HG03135 (cell line): ENCODE data around the gene FAM169A.
A peak's percentile ranks its signal among the peaks of the same experiment; 100 is the strongest.
"Not testable (repeated sequence)": the region's sequence is repeated elsewhere in the genome, so short reads cannot be mapped to it uniquely, and the experiment has no call there.

Source experiments
- ATAC-seq: cut with Tn5 transposase; IDR thresholded peaks from one replicate; pipeline ENCODE4 v1.9.1; 2021; ENCODE audit warnings: mild to moderate bottlenecking, moderate library complexity; ENCODE audit not compliant: unreplicated experiment

The FAM169A gene, protein sequence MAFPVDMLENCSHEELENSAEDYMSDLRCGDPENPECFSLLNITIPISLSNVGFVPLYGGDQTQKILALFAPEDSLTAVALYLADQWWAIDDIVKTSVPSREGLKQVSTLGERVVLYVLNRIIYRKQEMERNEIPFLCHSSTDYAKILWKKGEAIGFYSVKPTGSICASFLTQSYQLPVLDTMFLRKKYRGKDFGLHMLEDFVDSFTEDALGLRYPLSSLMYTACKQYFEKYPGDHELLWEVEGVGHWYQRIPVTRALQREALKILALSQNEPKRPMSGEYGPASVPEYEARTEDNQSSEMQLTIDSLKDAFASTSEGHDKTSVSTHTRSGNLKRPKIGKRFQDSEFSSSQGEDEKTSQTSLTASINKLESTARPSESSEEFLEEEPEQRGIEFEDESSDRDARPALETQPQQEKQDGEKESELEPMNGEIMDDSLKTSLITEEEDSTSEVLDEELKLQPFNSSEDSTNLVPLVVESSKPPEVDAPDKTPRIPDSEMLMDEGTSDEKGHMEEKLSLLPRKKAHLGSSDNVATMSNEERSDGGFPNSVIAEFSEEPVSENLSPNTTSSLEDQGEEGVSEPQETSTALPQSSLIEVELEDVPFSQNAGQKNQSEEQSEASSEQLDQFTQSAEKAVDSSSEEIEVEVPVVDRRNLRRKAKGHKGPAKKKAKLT

DNA sequence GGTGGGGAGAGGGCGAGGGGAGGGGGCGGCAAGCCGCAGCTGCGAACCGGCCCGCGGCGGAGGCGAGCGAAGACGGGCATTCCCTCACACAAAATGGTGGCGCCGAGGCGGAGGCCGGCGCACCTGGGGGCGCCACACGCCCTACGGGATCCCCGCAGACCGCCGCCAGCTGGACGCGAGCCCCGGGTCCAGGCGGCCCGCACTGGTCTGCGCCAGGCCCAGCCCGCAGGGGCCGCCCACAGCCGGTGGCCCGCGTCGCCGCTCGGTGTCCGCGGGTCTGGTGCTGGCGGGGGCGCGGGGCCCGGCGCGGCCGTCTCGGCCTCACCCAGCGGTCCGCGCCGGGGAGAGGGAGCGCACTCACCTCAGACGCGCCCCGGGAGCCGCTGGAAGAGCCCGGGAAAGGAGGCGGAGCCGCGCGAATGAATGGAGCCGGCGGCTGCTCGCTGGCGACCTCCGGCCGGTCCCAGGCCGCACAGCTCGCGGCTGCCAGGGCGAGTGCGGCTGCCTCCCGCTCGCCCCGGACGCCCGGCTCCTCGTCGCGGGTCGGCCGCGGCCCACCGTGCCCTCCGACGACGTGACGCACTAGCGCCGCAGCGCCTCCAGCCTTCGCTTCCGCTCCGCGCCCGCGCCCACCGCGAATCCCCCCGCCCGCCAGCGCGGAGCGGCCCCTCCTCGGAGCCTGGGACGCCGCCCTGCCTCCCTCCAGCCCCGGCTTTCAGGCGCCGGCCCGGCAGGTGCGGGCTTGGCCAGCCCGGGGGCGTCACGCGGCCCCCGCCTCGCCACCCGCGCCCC lies at the start of gene FAM169A:
FAM169A (minus strand) TSS at position 584 of the 792 bp plus-strand sequence. CDS start 24,711 bp downstream, outside the sequence.
- no peak for ATAC-seq

DNA sequence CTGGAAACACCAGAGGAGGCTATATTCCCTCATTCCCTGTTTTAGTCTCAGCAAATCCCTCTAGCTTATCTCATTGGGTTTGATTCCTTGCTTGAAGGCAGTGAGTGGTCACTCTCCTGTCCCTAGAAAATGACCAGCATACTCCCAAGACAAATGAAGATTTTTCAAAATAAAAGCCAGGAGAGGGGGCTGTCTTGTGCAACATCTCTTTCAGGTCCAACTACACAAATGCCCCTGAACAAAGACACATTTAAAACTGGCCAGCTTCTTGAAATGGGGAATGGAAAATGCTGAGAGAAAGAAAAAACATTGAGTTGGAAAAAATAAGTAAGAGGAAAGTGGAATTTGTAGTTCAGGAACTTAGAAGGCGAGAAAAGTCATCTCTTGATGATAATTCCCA lies 49.3 kb upstream of the FAM169A start:
- no peak for ATAC-seq

DNA sequence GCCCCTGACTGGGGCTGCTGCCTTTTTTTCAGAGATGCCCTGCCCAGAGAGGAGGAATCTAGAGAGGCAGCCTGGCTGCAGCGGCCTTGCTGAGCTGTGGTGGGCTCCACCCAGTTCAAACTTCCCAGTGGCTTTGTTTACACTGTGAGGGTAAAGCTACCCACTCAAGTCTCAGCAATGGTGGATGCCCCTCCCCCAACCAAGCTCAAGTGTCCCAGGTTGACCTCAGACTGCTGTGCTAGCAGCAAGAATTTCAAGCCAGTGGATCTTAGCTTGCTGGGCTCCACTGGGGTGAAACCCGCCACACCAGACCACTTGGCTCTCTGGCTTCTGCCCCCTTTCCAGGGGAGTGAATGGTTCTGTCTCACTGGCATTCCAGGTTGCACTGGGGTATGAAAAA lies 45.2 kb upstream of the FAM169A start:
- not testable (repeated sequence) for ATAC-seq

DNA sequence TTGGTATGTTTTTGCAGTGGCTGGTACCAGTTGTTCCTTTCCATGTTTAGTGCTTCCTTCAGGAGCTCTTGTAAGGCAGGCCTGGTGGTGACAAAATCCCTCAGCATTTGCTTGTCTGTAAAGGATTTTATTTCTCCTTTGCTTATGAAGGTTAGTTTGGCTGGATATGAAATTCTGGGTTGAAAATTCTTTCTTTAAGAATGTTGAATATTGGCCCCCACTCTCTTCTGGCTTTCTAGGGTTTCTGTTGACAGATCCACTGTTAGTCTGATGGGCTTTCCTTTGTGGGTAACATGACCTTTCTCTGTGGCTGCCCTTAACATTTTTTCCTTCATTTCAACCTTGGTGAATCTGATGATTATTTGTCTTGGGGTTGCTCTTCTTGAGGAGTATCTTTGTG lies 43.7 kb upstream of the FAM169A start:
- not testable (repeated sequence) for ATAC-seq

DNA sequence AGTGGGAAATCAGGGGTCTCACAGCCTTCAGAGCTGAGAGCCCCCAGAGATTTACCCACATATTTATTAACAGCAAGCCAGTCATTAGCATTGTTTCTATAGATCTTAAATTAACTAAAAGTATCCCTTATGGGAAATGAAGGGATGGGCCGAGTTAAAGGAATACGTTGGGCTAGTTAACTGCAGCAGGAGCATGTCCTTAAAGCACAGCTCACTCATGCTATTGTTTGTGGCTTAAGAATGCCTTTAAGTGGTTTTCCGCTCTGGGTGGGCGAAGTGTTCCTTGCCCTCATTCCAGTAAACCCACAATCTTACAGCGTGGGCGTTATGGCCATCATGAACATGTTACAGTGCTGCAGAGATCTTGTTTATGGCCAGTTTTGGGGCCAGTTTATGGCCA lies 42.0 kb upstream of the FAM169A start:
- not testable (repeated sequence) for ATAC-seq

DNA sequence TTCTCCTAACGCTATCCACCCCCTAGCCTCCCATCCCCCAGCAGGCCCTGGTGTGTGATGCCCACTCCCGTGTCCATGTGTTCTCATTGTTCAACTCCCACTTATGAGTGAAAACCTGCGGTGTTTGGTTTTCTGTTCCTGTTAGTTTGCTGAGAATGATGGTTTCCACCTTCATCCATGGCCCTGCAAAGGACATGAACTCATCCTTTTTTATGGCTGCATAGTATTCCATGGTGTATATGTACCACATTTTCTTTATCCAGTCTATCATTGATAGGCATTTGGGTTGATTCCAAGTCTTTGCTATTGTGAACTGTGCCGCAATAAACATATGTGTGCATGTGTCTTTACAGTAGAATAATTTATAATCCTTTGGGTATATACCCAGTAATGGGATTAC lies 38.5 kb upstream of the FAM169A start:
- not testable (repeated sequence) for ATAC-seq

DNA sequence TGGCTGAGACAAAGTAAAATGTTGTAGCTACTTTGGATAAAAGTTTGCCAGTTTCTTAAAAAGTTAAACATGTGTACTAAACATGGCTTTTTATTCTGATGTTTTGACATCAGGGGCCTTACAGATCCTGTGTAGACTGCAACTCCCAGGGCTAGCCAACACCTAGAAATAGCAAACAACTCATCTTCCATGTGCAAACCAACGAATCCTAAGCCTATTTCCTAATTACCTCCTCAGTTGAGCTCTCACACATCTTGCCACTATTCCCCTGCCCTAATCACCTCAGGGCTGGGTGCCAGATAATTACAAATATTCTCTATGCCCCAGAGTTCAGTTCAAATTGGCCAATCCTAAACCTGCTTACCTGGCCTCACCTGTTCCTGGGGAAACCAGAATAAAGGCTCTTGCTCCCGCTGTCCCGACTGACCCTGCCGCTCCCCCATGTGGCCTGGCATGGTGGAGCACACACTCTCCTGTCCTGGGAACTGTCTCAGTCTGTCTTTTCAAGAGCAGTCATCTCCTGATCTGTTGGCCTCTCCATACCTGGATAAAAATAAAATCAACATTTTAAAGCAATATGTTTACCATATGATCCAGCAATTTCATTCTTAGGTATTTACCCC lies 37.1 kb upstream of the FAM169A start:
- no peak for ATAC-seq

DNA sequence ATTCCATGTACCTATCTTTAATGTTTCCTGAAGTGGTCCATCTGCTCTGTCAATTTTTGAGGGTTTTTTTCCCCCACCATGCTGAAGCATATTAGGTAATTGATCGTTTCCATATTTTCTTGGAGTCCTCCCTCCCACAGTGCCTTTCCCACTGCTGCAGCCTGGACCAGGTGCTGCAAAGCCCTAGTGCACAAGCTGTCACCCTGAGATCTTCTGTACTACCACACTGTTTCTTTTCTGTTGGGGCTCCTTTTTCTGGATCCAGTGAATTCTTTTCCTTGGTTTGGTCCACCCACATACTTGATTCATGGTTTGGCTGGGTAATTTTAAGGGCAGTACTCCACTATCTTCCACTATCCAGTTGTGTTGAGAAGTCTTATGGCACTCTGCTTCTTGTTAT lies 30.9 kb upstream of the FAM169A start:
- ATAC-seq = no peak

DNA sequence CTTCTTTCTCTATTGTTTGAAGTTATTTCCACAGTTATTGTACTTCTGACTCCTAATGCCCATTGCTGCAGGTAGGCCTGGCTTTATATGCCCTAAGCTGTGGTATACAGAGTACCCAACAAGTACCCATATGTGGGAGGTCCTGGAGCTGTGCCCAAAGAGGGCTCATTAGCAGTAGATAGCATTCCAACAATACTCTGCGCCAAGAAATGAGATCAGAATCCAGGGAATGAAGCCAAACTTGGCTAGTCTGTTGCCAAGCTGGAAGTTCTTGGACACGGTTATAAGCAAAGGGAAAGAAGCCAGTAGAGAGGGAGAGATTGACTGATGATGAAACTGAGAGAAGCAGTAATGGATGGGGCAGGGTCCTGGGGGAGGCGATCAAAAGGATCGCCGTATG lies 29.7 kb upstream of the FAM169A start:
- no peak for ATAC-seq

DNA sequence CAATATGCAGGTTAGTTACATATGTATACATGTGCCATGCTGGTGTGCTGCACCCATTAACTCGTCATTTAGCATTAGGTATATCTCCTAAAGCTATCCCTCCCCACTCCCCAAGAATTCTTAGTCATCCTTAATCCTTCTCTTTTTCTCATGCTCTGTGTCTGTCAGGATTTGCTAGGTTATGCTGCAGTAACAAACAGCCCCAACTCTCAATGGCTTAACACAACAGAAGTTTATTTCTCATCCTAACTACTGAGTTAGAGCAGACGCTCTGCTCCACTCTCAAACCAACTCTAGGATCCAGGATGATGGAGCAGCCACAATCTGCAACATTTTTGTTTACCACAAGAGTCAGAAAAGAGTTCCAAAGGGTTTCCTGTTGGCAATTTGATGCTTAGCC lies 28.2 kb upstream of the FAM169A start:
- ATAC-seq = no peak

DNA sequence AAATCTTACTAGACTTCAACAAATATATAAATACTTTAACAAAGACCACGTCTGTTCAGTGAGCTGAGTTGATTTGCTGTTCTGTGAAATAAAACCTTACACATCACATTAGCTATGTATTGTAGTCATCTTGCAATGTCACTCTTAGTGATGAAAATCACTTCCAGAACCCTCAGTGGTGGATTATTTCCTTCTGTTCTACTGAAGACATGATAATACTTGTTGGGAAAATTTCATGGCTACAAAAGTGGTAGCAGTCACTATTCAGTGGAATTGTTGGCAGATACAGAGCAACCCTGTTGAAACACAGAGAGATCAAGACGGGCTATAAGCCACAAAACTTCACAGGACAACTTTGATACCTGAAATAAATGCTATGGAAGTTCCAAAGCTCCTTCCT lies 26.7 kb upstream of the FAM169A start:
- ATAC-seq = no peak

DNA sequence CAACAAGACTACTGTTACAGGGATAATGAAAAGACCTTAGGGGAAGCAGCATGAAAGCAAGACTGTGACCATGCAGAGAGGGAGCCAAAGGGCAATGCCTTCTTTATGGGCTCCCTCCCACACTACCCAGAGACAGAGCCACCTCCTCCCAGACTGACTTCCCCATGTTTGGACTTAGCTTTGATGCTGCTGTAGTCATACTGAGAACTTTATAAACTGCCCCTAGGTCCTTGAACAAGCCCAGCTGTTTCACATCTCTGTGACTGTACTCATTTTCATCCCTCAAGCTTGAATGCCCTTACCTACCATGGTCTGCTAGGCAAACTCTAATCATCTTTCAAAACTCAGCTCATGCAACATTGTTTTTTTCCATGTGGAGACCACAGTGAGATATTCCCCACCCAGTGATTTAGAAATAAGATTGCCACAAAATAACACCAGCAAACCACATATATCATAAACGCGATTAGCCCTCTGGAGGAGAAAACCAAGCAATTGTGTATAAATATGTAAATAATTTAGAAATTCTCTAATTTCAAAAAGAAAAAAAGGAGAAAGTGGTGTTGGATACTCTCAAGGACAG lies 23.4 kb upstream of the FAM169A start:
- peak; percentile 75 for ATAC-seq

DNA sequence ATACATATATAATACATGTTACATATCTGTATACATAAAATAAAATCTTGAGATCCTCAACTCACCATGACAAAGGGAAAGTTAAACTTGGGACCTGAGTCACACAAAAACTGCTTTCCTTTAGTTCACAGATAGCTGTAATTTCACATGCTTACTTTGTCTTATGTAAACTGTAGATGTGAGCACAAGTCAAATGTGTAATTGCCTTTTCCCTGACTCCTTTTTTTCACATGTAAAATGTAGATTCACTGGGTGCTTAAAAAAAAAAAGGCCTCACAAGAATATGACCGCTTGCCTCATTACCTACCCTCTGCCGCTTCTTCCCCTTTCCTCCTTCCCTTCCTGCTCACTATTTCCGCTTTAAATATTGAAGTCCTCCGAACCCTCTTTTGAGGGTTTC lies 21.9 kb upstream of the FAM169A start:
- ATAC-seq = no peak

DNA sequence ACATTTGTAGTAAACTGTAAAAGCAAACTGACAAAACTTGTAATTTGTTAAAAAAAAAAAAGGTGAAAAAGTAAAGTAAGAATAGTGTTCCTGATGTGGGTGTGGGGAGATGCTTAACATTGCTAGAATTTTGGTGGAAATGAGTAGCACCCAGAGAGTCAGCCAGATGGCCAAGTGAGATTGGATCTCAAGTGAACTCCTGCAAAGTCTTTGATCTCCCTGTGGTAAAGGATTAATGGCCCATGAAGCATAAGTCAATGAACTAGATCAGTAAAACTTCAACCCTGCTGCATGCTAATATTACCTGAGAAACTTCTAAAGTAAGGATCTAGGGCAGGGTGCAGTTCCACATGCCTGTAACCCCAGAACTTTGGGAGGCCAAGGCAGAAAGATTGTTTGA lies 19.0 kb upstream of the FAM169A start:
- no peak for ATAC-seq

DNA sequence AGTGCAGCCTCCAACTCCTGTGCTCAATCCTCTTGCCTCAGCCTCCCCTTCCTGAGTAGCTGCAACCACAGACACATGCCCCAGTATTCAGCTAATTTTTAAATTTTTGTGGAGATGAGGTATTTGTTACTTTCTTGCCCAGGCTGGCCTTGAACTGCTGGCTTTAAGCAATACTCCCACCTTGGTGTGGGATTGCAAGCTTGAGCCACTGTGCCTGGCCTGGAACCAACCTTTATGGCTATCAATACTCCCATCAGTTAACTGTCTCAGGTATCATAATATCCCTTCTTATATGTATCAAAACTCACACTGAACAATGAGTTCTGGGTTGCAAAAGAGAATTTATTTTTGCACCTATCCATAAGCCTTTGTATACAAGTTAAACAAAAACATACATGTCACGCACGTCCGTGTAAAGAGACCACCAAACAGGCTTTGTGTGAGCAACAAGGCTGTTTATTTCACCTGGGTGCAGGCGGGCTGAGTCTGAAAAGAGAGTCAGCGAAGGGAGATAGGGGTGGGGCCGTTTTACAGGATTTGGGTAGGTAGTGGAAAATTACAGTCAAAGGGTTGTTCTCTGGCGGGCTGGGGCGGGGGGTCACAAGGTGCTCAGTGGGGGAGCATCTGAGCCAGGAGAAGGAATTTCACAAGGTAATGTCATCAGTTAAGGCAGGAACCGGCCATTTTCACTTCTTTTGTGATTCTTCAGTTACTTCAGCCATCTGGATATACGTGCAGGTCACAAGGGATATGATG lies 16.4 kb upstream of the FAM169A start:
- not testable (repeated sequence) for ATAC-seq

DNA sequence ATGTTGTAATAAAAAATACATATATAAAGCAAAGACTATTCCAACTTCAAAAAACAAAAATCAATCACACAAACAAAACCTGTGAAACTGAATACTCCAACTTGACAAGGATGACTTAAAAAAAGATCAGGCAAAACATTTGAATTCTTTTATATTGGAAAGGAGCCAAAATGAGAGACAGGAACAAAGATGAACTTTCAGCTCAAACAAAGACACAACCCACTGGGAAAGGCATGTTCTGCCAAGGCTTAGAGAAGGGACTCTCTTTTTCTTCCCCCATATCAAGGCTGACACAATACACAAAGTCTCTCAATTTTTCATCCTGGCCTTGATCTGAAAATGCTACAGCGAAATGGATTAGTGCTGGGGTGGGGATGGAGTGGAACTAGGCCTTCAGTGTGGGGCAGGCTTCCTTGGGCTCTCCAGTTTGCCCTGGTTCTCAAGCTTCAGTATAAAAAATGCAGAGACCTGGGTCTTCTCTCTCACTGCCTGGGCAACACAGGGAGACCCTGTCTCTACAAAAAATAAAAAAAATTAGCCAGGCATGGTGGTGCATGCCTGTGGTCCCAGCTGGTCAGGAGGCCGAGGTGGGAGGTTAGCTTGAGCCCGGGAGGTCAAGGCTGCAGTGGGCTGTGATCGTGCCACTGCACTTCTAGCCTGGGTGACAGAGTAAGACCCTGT lies 11.6 kb upstream of the FAM169A start:
- no peak for ATAC-seq

DNA sequence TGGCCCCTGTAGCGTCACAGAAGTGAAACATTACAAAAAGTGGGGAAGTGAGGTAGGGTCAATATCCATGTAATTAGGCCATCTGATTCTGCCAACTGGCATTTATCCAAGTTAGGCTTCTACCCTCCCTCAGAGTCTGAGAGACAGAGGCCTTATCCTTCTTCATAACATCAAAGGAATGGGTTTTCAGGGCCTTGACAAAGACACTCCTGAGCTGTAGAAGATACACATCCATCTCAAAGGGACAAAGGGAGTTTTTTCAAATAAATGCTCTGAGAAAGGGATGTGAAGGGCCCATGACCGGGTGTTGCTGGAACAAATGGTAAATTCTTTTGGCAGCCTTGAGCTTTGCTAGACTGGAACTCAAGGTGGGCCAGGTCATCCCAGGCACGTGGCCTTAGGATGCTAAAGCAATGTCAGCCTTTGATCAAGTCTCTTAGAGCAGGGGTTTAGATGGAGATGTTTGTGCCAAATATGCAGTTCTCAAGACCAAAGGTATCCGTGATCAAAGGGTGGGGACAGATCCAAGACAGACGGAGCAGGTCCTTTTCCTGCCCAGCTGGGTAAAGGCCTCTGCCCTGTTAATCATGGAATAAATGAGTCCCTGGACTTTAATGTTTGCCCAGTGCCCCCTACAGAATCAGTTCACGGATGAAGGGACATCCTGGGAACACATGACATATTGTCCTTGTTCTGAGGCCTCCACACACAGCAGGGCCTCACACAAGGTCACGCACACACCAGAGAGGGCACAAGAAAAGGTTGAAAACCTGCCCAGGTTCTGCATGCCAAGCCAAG lies 10.0 kb upstream of the FAM169A start:
- ATAC-seq = no peak

DNA sequence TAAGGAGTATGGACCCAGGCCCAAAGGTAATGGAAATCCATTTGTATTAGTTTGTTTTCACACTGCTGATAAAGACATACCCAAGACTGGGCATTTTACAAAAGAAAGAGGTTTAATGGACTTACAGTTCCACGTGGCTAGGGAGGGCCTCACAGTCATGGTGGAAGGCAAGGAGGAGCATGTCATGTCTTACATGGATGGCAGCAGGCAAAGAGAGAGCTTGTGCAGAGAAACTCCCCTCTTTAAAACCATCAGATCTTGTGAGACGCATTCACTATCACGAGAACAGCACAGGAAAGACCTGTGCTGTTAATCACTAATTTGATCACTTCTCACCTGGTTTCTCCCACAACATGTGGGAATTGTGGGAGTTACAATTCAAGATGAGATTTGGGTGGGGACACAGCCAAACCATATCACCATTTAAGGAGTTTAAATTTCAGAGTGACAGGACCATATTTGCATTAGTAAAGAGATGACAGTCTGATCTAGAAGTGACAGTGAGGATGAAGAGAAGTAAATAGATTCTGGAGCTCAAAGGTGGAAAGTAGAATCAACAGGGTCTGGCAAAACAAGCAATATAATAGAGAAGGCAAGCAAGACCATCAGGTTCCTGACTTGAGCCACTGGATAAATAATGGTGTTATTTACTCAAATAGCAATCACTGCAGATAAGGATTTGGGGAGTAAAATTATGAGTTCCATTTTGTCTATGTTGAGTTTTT lies 7.5 kb upstream of the FAM169A start:
- ATAC-seq = no peak
